Measurements from ENCODE around the gene ADAM12.

GRCh38 chr10:126351021-126351420 lies 37.3 kb downstream of the ADAM12 start:
- no peak for TF ChIP-seq CTCF (IDR thresholded peaks at IDR 0.05; ENCODE audit: insufficient read depth, low read depth, low read length)
- TF ChIP-seq EZH2 (IDR thresholded peaks at IDR 0.05; ENCODE audit: insufficient read depth, low read length), result no peak

All from astrocyte (in vitro differentiated cells and primary cell).